ENCODE data around the gene SYNE1. TPM values are rescaled to one million over a fixed set of nuclear protein-coding genes. Genes with fewer than 3 reads are reported as not detected.

Gene SYNE1
- total and polyA plus RNA-seq, 7 donors: 7.2 to 203 (median 86.4) TPM

GRCh38 chr6:152244998-152245630 lies 392.0 kb downstream of the SYNE1 start:
- Histone ChIP-seq H3K9me3 (no peaks in the 10 kb centered on the region), H3K27ac (peak overlapping the region; percentile 34 to 73 (median 58)), H3K36me3 (peaks cover 0 to 56% (median 8%) of the 10 kb centered on the region in 4 donors), H3K27me3 (no peaks in the 10 kb centered on the region), H3K4me3 (no peak overlapping the region), H3K4me1 (peaks cover 0 to 44% (median 36%) of the 10 kb centered on the region in 4 donors)
- DNase-seq: no peak
- WGBS, 2 donors: 69 to 78% methylated on average over 4 of the region's 4 CpGs
- TF ChIP-seq, protein P1, sequence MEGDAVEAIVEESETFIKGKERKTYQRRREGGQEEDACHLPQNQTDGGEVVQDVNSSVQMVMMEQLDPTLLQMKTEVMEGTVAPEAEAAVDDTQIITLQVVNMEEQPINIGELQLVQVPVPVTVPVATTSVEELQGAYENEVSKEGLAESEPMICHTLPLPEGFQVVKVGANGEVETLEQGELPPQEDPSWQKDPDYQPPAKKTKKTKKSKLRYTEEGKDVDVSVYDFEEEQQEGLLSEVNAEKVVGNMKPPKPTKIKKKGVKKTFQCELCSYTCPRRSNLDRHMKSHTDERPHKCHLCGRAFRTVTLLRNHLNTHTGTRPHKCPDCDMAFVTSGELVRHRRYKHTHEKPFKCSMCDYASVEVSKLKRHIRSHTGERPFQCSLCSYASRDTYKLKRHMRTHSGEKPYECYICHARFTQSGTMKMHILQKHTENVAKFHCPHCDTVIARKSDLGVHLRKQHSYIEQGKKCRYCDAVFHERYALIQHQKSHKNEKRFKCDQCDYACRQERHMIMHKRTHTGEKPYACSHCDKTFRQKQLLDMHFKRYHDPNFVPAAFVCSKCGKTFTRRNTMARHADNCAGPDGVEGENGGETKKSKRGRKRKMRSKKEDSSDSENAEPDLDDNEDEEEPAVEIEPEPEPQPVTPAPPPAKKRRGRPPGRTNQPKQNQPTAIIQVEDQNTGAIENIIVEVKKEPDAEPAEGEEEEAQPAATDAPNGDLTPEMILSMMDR (IDR thresholded peaks at IDR 0.05): no peak
- intact Hi-C loops (cut with DNase I): loop anchor here (5.0 kb wide), 1 partner anchor 33 kb away; no protein-coding TSS in a partner anchor

GRCh38 chr6:152241013-152241766 lies 396.0 kb downstream of the SYNE1 start:
- 61 to 71% methylated on average over 7 of the region's 7 CpGs for WGBS, 2 donors
- Histone ChIP-seq H3K27ac (no peak overlapping the region), H3K36me3 (peaks cover 0 to 84% (median 21%) of the 10 kb centered on the region in 4 donors), H3K9me3 (no peaks in the 10 kb centered on the region), H3K4me1 (peaks cover 0 to 17% (median 16%) of the 10 kb centered on the region in 4 donors), H3K27me3 (no peaks in the 10 kb centered on the region), H3K4me3 (no peak overlapping the region)
- intact Hi-C loops (cut with DNase I): no loop called here
- TF ChIP-seq EP300 (IDR thresholded peaks at IDR 0.05) (no peak), POLR2A (IDR thresholded peaks at IDR 0.05) (no peak), POLR2AphosphoS5 (IDR thresholded peaks at IDR 0.05) (no peak)
- TF ChIP-seq, protein P1 (IDR thresholded peaks at IDR 0.05): no peak
- no peak for DNase-seq

DNA sequence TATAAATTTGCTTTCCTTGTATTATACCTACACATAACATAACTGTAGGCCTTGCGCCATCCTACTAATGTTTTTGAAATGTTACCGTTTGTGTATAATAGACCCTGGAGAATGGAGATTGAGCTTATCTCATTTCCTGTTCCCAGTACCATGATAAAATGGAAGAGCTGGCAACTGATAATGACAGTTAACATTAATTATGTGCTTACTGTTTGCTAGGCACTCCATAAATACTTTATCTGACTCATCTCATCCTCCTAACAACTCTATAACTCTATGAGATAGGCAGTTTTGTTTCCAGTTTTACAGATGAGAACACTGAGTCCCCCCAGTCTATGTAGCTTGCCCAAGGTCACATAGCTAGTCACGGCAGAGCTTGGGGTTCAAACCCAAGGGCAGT lies 396.7 kb downstream of the SYNE1 start:
- TF ChIP-seq POLR2A (IDR thresholded peaks at IDR 0.05): no peak
- no peak for TF ChIP-seq EP300 (IDR thresholded peaks at IDR 0.05)
- TF ChIP-seq POLR2AphosphoS5 (IDR thresholded peaks at IDR 0.05): no peak
- TF ChIP-seq, protein P1 (IDR thresholded peaks at IDR 0.05): no peak
- no peak overlapping the region for H3K4me3 ChIP-seq
- peaks cover 0 to 10% (median 8%) of the 10 kb centered on the region in 4 donors for H3K4me1 ChIP-seq
- H3K27ac ChIP-seq: no peak overlapping the region
- H3K36me3 ChIP-seq: peaks cover 0 to 92% (median 28%) of the 10 kb centered on the region in 4 donors
- H3K9me3 ChIP-seq: no peaks in the 10 kb centered on the region
- no peak for DNase-seq
- intact Hi-C loops (cut with DNase I): no loop called here
- H3K27me3 ChIP-seq: no peaks in the 10 kb centered on the region
- 87 to 90% methylated on average over 3 of the region's 3 CpGs for WGBS, 2 donors

DNA sequence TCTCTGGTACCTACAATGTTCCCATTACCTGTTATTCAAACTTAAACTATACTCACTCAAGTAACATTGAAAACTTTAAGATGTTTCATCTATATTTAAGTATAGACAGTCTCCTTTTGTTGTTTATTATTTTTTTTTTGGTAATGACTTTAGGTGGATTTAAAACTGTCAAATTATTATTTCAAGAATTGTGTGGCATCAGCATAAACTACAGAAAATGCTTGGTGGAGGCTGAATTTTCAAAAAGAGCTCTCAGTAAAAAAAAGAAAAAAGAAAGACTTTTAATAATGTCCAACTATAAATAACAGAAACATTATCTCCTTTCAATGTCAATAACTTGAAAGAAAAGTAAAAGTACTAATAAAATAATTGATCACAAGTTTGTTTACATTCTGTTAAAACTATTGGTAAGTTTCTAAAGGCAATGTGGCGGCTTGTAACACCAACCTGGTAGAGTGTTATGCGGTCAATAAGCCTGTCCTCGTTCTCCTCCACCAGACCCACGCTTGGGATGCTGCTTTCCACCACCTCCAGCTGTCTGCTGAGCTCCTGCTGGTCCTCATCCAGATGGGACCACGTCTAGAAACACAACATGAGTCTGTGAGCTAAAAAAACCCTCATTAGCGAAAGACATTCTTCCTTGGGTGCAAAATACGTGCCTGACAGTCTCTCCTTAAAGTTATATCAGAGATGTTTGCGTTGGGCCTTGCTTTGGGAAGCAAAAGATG lies 400.6 kb downstream of the SYNE1 start:
- H3K4me3 ChIP-seq: no peak overlapping the region
- TF ChIP-seq, protein P1 (IDR thresholded peaks at IDR 0.05): no peak
- TF ChIP-seq EP300 (IDR thresholded peaks at IDR 0.05) (no peak), POLR2AphosphoS5 (IDR thresholded peaks at IDR 0.05) (no peak), POLR2A (IDR thresholded peaks at IDR 0.05) (no peak)
- H3K27me3 ChIP-seq: no peaks in the 10 kb centered on the region
- peaks cover 0 to 8% (median 0%) of the 10 kb centered on the region in 4 donors for H3K4me1 ChIP-seq
- H3K36me3 ChIP-seq: peaks cover 8 to 98% (median 44%) of the 10 kb centered on the region in 4 donors
- DNase-seq: no peak
- no peak overlapping the region for H3K27ac ChIP-seq
- intact Hi-C loops (cut with DNase I): no loop called here
- WGBS, 2 donors: 84 to 90% methylated on average over 8 of the region's 8 CpGs
- H3K9me3 ChIP-seq: no peaks in the 10 kb centered on the region

All from sigmoid colon (tissue), 7 donors.